Tibial artery (tissue), 4 donors: Measurements from ENCODE around the gene TBCB.

Experiments
- DNase-seq, 2 donors: peaks; one replicate each; pipeline ENCODE4 v3.0.0-alpha.2; 2019
- H3K27ac ChIP-seq, 2 donors: fragments of 200-600 bp; sonication (generic) in 1 of 2; 1 replicate in 1 of 2; 2 replicates in 1 of 2; pipeline ENCODE4 v1.5.1; 2018 to 2019; ENCODE audit warnings: mild to moderate bottlenecking in 1 of 2
- H3K27me3 ChIP-seq, 2 donors: fragments of 200-600 bp; sonication (generic) in 1 of 2; one replicate each; pipeline versions ENCODE4 v1.5.1 to v1.6.0; 2016 to 2019
- H3K36me3 ChIP-seq, 3 donors: fragments of 200-600 bp; sonication (generic) in 2 of 3; one replicate each; pipeline ENCODE4 v1.5.1; 2016 to 2019; ENCODE audit warnings: mild to moderate bottlenecking in 2 of 3
- H3K4me1 ChIP-seq, 4 donors: fragments of 200-600 bp; sonication (generic) in 2 of 4; 1 replicate in 3 of 4; 2 replicates in 1 of 4; pipeline ENCODE4 v1.5.1; 2016 to 2019
- H3K4me3 ChIP-seq, 2 donors: fragments of 200-600 bp; sonication (generic) in 1 of 2; 1 replicate in 1 of 2; 2 replicates in 1 of 2; pipeline ENCODE4 v1.5.1; 2018 to 2019; ENCODE audit warnings: mild to moderate bottlenecking in 2 of 2
- H3K9me3 ChIP-seq, 3 donors: fragments of 200-600 bp; sonication (generic) in 1 of 3; one replicate each; pipeline ENCODE4 v1.5.1; 2016 to 2019
- CTCF ChIP-seq, 2 experiments: fragments of 200-600 bp in 1 of 2; fragments of 450-650 bp in 1 of 2; IDR thresholded peaks; one replicate each; pipeline ENCODE4 v1.5.1; 2017 to 2019; ENCODE audit warnings: antibody characterized with exemption in 2 of 2, mild to moderate bottlenecking in 1 of 2, moderate library complexity in 1 of 2
- intact Hi-C: fragments of 100-400 bp; cut with DNase I; formaldehyde crosslinking; loops from one replicate; pipeline ENCODE4 v1.15.0; 2023; ENCODE audit warnings: low total_unique reads

Gene TBCB

GRCh38 chr19:36114721-36115452 lies 381 bp upstream of the TBCB start, which contains the start of gene POLR2I:
POLR2I (minus strand) TSS chr19:36114875; CDS start chr19:36114856, 19 bp downstream.
- H3K4me3 ChIP-seq = peak within 1 kb of the TSS; percentile 60 to 83
- intact Hi-C loops = loop anchor here (5.0 kb wide), 2 partner anchors 58 to 118 kb away; partner anchors contain the start of gene SDHAF1
- peaks cover 7 to 56% (median 36%) of the 10 kb centered on the region in 3 donors for H3K36me3 ChIP-seq
- H3K9me3 ChIP-seq = no peaks in the 10 kb centered on the region
- peak in 1 of 2 experiments; percentile 15 for TF ChIP-seq CTCF (IDR thresholded peaks at IDR 0.05)
- peaks cover 0 to 26% (median 23%) of the 10 kb centered on the region in 4 donors for H3K4me1 ChIP-seq
- H3K27me3 ChIP-seq = no peaks in the 10 kb centered on the region
- peak within 1 kb of the TSS; percentile 84 to 86 for H3K27ac ChIP-seq
- peak; percentile 100 for DNase-seq

- TF ChIP-seq CTCF (IDR thresholded peaks at IDR 0.05) = no peak
- DNase-seq = no peak
- Histone ChIP-seq H3K4me3 (peak overlapping the region; percentile 60 to 83), H3K27ac (peak overlapping the region; percentile 84 to 86), H3K4me1 (peaks cover 0 to 27% (median 24%) of the 10 kb centered on the region in 4 donors), H3K36me3 (peaks cover 7 to 62% (median 40%) of the 10 kb centered on the region in 3 donors), H3K9me3 (no peaks in the 10 kb centered on the region), H3K27me3 (no peaks in the 10 kb centered on the region)
- intact Hi-C loops = loop anchor here (5.0 kb wide), 2 partner anchors 59 to 119 kb away; partner anchors contain the start of gene SDHAF1
Observed at GRCh38 chr19:36116344-36116637, 1.0 kb downstream of the TBCB start.

GRCh38 chr19:36120092-36120983 lies 5.1 kb downstream of the TBCB start:
- no peak overlapping the region for H3K27ac ChIP-seq
- peaks cover 0 to 16% (median 12%) of the 10 kb centered on the region in 4 donors for H3K4me1 ChIP-seq
- TF ChIP-seq CTCF (IDR thresholded peaks at IDR 0.05) = no peak
- intact Hi-C loops = loop anchor here (5.0 to 10.0 kb wide), 2 partner anchors 47 to 236 kb away; no protein-coding TSS in a partner anchor
- H3K27me3 ChIP-seq = no peaks in the 10 kb centered on the region
- no peak for DNase-seq
- no peak overlapping the region for H3K4me3 ChIP-seq
- H3K36me3 ChIP-seq = peaks cover 26 to 78% (median 61%) of the 10 kb centered on the region in 3 donors
- no peaks in the 10 kb centered on the region for H3K9me3 ChIP-seq

- no peak for DNase-seq
- peaks cover 0 to 13% (median 10%) of the 10 kb centered on the region in 4 donors for H3K4me1 ChIP-seq
- H3K27me3 ChIP-seq = no peaks in the 10 kb centered on the region
- H3K4me3 ChIP-seq = no peak overlapping the region
- intact Hi-C loops = loop anchor here (5.0 to 10.0 kb wide), 2 partner anchors 46 to 236 kb away; no protein-coding TSS in a partner anchor
- no peak overlapping the region for H3K27ac ChIP-seq
- no peaks in the 10 kb centered on the region for H3K9me3 ChIP-seq
- H3K36me3 ChIP-seq = peaks cover 30 to 85% (median 67%) of the 10 kb centered on the region in 3 donors
- TF ChIP-seq CTCF (IDR thresholded peaks at IDR 0.05) = no peak
Observed at GRCh38 chr19:36120984-36121358, 5.7 kb downstream of the TBCB start.

GRCh38 chr19:36121486-36122124 lies 6.3 kb downstream of the TBCB start:
- no peak overlapping the region for H3K4me3 ChIP-seq
- no peak overlapping the region for H3K27ac ChIP-seq
- peaks cover 0 to 7% (median 4%) of the 10 kb centered on the region in 4 donors for H3K4me1 ChIP-seq
- no peak for DNase-seq
- no peaks in the 10 kb centered on the region for H3K27me3 ChIP-seq
- TF ChIP-seq CTCF (IDR thresholded peaks at IDR 0.05) = no peak
- intact Hi-C loops = loop anchor here (5.0 to 10.0 kb wide), 2 partner anchors 46 to 237 kb away; no protein-coding TSS in a partner anchor
- H3K36me3 ChIP-seq = peaks cover 30 to 88% (median 68%) of the 10 kb centered on the region in 3 donors
- no peaks in the 10 kb centered on the region for H3K9me3 ChIP-seq
